GM23338 (cell line): ENCODE results near the gene XPC. TPM values are rescaled to one million over a fixed set of nuclear protein-coding genes. Genes with fewer than 3 reads are reported as not detected.

ENCODE experiments used
- ATAC-seq: fragments of 200-7000 bp; cut with Tn5 transposase; 3 replicates; pipeline ENCODE4 v1.9.1; 2020
- DNase-seq: peaks from one replicate; pipeline ENCODE4 v3.0.0-alpha.2; 2015; ENCODE audit warnings: low spot score
- H2AFZ ChIP-seq: fragments of 200-600 bp; sonication (generic); 2 replicates; pipeline ENCODE4 v1.8.0; 2016; ENCODE audit warnings: antibody characterized with exemption, mild to moderate bottlenecking, moderate library complexity
- H3F3A ChIP-seq: fragments of 200-600 bp; sonication (generic); replicated peaks from 2 replicates; pipeline ENCODE4 v1.8.0; 2017; ENCODE audit warnings: antibody characterized with exemption, mixed run types, low read depth
- H3K27ac ChIP-seq: fragments of 200-600 bp; sonication (generic); 2 replicates; pipeline ENCODE4 v1.6.1; 2016; ENCODE audit warnings: low read depth
- H3K27me3 ChIP-seq: fragments of 200-600 bp; sonication (generic); 2 replicates; pipeline ENCODE4 v1.8.0; 2016; ENCODE audit warnings: mild to moderate bottlenecking, mixed run types, moderate library complexity; ENCODE audit not compliant: insufficient read depth
- H3K36me3 ChIP-seq: fragments of 200-600 bp; sonication (generic); 2 replicates; pipeline ENCODE4 v1.8.0; 2016; ENCODE audit warnings: mild to moderate bottlenecking; ENCODE audit not compliant: insufficient read depth
- H3K4me1 ChIP-seq: fragments of 200-600 bp; sonication (generic); 2 replicates; pipeline ENCODE4 v1.8.0; 2016; ENCODE audit warnings: mild to moderate bottlenecking, moderate library complexity; ENCODE audit not compliant: insufficient read depth
- H3K4me2 ChIP-seq: fragments of 200-600 bp; sonication (generic); 2 replicates; pipeline ENCODE4 v1.7.1; 2017; ENCODE audit warnings: mixed run types
- H3K4me3 ChIP-seq: fragments of 200-600 bp; sonication (generic); 2 replicates; pipeline ENCODE4 v1.6.1; 2016; ENCODE audit warnings: mixed run types
- H3K79me2 ChIP-seq: fragments of 200-600 bp; sonication (generic); replicated peaks from 2 replicates; pipeline ENCODE4 v1.8.0; 2017; ENCODE audit warnings: mild to moderate bottlenecking; ENCODE audit not compliant: insufficient read depth
- H3K9me2 ChIP-seq: fragments of 200-600 bp; sonication (generic); 2 replicates; pipeline ENCODE4 v1.8.0; 2017; ENCODE audit not compliant: insufficient read depth
- H4K20me1 ChIP-seq: fragments of 200-600 bp; sonication (generic); replicated peaks from 2 replicates; pipeline ENCODE4 v1.8.0; 2017; ENCODE audit warnings: mild to moderate bottlenecking; ENCODE audit not compliant: insufficient read depth
- H3K27ac Mint-ChIP-seq: 2 replicates; pipeline ENCODE4 v1.8.0; 2020; ENCODE audit warnings: inconsistent platforms, mild to moderate bottlenecking, moderate library complexity, mixed read lengths
- H3K27me3 Mint-ChIP-seq: 3 replicates; pipeline ENCODE4 v1.8.0; 2022; ENCODE audit warnings: low read depth, mild to moderate bottlenecking, moderate library complexity, mixed read lengths, inconsistent platforms; ENCODE audit not compliant: insufficient read depth, poor library complexity
- H3K36me3 Mint-ChIP-seq: 3 replicates; pipeline ENCODE4 v1.8.0; 2021; ENCODE audit warnings: low read depth, mild to moderate bottlenecking, inconsistent platforms, moderate library complexity, mixed read lengths
- H3K4me1 Mint-ChIP-seq: 3 replicates; pipeline ENCODE4 v1.8.0; 2020; ENCODE audit warnings: mild to moderate bottlenecking, inconsistent platforms, mixed read lengths
- H3K4me3 Mint-ChIP-seq: 3 replicates; pipeline ENCODE4 v1.8.0; 2021; ENCODE audit warnings: moderate library complexity, mild to moderate bottlenecking, inconsistent platforms, mixed read lengths
- H3K9me3 Mint-ChIP-seq: 3 replicates; pipeline ENCODE4 v1.8.0; 2020; ENCODE audit warnings: moderate library complexity, mild to moderate bottlenecking, inconsistent platforms, mixed read lengths
- EZH2phosphoT487 ChIP-seq: fragments of 200-600 bp; sonication (generic); IDR thresholded peaks from one replicate; pipeline ENCODE4 v1.8.1; 2018; ENCODE audit warnings: antibody characterized with exemption; ENCODE audit not compliant: unreplicated experiment
- NANOG ChIP-seq: IDR thresholded peaks from 2 replicates; pipeline ENCODE4 v1.6.1; 2016; ENCODE audit warnings: antibody characterized with exemption, borderline replicate concordance
- POLR2AphosphoS5 ChIP-seq: IDR thresholded peaks from 2 replicates; pipeline ENCODE4 v1.6.1; 2016; ENCODE audit warnings: antibody characterized with exemption, low read depth
- STAT1 ChIP-seq: IDR thresholded peaks from one replicate; pipeline ENCODE4 v1.6.1; 2016; ENCODE audit warnings: antibody characterized with exemption; ENCODE audit not compliant: unreplicated experiment
- ZNF114 ChIP-seq: fragments of 250-450 bp; sonication (Bioruptor Pico); IDR thresholded peaks from 2 replicates; pipeline ENCODE4 v1.5.0; 2020; ENCODE audit warnings: mild to moderate bottlenecking, moderate library complexity
- ZNF331 ChIP-seq: fragments of 250-450 bp; sonication (Bioruptor Pico); IDR thresholded peaks from 2 replicates; pipeline ENCODE4 v1.5.0; 2020; ENCODE audit warnings: low read depth, mild to moderate bottlenecking, moderate library complexity
- polyA plus RNA-seq: library from polyadenylated mRNA; unstranded; fragments of >200 nt; fragmentation: Nextera tagmentation; extraction: Ambion mirVana; gene quantifications from 2 replicates; pipeline ENCODE4 v1.2.1, GENCODE V29; 2016
- total RNA-seq: library from RNA; depleted of rRNA; stranded (reverse); fragments of >200 nt; shearing (Covaris generic); gene quantifications from 2 replicates; pipeline ENCODE4 v1.2.3, GENCODE V29; 2014
- TF ChIP-seq, protein P1 (sequence below): IDR thresholded peaks from one replicate; pipeline ENCODE4 v1.6.1; 2018; ENCODE audit warnings: antibody characterized with exemption; ENCODE audit not compliant: unreplicated experiment
- TF ChIP-seq, protein P2 (sequence below): IDR thresholded peaks from 2 replicates; pipeline ENCODE4 v1.6.1; 2016; ENCODE audit warnings: antibody characterized with exemption
- TF ChIP-seq, protein P3 (sequence below): fragments of 250-450 bp; sonication (Bioruptor Pico); IDR thresholded peaks from 2 replicates; pipeline ENCODE4 v1.5.0; 2020; ENCODE audit warnings: mild to moderate bottlenecking, moderate library complexity

Gene XPC
- total and polyA plus RNA-seq, 2 experiments from 2014 or later: 34.9 to 41.5 TPM

DNA sequence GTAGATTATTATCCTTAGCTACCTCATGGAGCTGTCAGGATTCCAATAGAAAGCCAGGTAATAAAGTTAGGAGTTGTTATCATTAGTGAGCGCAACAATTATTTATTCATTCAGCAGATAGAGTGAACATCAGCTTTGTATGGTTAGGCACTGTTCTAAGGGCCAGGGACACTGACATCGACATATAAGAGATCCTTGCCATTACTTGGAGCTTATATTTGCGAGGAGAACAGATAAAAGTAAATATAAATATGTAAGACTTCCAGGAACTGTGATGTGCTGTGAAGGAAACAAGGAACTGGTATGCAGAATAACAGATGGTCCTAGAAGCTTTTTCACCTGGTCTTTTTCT lies 689 bp upstream of the XPC start:
- Histone ChIP-seq H3F3A (no peaks in the 10 kb centered on the region), H3K4me1 (peaks cover 14% of the 10 kb centered on the region), H3K27ac (peak overlapping the region; percentile 70), H3K4me2 (peak overlapping the region; percentile 94), H3K9me2 (no peaks in the 10 kb centered on the region), H3K36me3 (peaks cover 31% of the 10 kb centered on the region), H2AFZ (peak overlapping the region; percentile 57; the same call in 1 of the 2 replicates), H3K79me2 (peaks cover 78% of the 10 kb centered on the region), H3K4me3 (peak overlapping the region; percentile 84), H4K20me1 (peaks cover 14% of the 10 kb centered on the region), H3K27me3 (no peaks in the 10 kb centered on the region)
- Mint-ChIP-seq H3K27ac (peak overlapping the region; percentile 99), H3K4me3 (peak overlapping the region; percentile 99), H3K9me3 (0 out of 3 replicates have a peak, but pooled peaks cover 3% of the 10 kb centered on the region), H3K27me3 (peaks cover 10% of the 10 kb centered on the region), H3K4me1 (peaks cover 27% of the 10 kb centered on the region), H3K36me3 (peaks cover 32% of the 10 kb centered on the region)
- TF ChIP-seq, protein P1, sequence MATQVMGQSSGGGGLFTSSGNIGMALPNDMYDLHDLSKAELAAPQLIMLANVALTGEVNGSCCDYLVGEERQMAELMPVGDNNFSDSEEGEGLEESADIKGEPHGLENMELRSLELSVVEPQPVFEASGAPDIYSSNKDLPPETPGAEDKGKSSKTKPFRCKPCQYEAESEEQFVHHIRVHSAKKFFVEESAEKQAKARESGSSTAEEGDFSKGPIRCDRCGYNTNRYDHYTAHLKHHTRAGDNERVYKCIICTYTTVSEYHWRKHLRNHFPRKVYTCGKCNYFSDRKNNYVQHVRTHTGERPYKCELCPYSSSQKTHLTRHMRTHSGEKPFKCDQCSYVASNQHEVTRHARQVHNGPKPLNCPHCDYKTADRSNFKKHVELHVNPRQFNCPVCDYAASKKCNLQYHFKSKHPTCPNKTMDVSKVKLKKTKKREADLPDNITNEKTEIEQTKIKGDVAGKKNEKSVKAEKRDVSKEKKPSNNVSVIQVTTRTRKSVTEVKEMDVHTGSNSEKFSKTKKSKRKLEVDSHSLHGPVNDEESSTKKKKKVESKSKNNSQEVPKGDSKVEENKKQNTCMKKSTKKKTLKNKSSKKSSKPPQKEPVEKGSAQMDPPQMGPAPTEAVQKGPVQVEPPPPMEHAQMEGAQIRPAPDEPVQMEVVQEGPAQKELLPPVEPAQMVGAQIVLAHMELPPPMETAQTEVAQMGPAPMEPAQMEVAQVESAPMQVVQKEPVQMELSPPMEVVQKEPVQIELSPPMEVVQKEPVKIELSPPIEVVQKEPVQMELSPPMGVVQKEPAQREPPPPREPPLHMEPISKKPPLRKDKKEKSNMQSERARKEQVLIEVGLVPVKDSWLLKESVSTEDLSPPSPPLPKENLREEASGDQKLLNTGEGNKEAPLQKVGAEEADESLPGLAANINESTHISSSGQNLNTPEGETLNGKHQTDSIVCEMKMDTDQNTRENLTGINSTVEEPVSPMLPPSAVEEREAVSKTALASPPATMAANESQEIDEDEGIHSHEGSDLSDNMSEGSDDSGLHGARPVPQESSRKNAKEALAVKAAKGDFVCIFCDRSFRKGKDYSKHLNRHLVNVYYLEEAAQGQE: no peak
- TF ChIP-seq ZNF331 (CRISPR knock-in tag) (no peak), ZNF114 (CRISPR knock-in tag) (no peak)
- TF ChIP-seq, protein P2, sequence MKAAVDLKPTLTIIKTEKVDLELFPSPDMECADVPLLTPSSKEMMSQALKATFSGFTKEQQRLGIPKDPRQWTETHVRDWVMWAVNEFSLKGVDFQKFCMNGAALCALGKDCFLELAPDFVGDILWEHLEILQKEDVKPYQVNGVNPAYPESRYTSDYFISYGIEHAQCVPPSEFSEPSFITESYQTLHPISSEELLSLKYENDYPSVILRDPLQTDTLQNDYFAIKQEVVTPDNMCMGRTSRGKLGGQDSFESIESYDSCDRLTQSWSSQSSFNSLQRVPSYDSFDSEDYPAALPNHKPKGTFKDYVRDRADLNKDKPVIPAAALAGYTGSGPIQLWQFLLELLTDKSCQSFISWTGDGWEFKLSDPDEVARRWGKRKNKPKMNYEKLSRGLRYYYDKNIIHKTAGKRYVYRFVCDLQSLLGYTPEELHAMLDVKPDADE: no peak
- DNase-seq (no peak), ATAC-seq (no peak)

DNA sequence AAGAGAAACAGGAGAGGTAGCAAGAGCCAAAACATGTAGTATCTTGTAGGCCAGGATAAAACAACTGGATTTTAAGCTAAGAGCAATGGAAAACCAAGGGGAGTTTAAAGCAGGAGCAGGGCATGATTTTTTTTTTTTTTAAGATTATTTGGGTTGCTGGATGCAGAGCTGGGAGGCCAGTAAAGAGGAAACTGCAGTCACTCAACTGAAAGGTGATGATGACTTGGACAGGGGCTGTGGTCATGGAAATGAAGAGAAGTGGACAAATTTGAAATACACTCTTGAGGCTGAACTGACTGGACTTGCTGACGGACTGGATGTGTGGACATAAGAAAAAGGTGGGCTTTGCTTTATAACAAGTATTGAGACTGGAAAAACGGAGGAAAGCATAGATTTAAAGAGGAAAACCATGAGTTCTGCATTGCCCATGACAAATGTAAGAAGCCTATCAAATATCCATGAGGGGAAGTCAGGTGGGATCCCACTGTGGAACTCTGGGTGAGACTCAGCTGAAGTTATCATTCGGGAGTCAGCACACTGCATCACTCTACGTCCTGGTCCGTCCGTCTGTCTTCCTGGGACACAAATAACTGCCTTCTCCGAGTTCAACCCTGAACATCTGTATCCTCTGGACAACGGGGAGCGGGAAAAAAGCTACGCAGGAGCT lies 688 bp downstream of the XPC start:
- Histone ChIP-seq H3K36me3 (peaks cover 20% of the 10 kb centered on the region), H3K4me3 (peak overlapping the region; percentile 84), H3F3A (no peaks in the 10 kb centered on the region), H3K4me2 (peak overlapping the region; percentile 88), H3K9me2 (no peaks in the 10 kb centered on the region), H4K20me1 (peaks cover 6% of the 10 kb centered on the region), H3K79me2 (peaks cover 80% of the 10 kb centered on the region), H3K27me3 (no peaks in the 10 kb centered on the region), H3K4me1 (peaks cover 14% of the 10 kb centered on the region), H2AFZ (0 out of 2 replicates have a peak overlapping the region, but pooled peaks have one; percentile 57), H3K27ac (no peak overlapping the region)
- Mint-ChIP-seq H3K4me1 (peaks cover 27% of the 10 kb centered on the region), H3K27me3 (peaks cover 10% of the 10 kb centered on the region), H3K27ac (peak overlapping the region; percentile 89), H3K36me3 (peaks cover 20% of the 10 kb centered on the region), H3K9me3 (0 out of 3 replicates have a peak, but pooled peaks cover 3% of the 10 kb centered on the region), H3K4me3 (peak overlapping the region; percentile 99)
- DNase-seq (no peak), ATAC-seq (peak; percentile 49)
- TF ChIP-seq POLR2AphosphoS5 (no peak), NANOG (no peak), STAT1 (no peak), EZH2phosphoT487 (no peak), ZNF331 (CRISPR knock-in tag) (no peak)
- TF ChIP-seq, protein P3, sequence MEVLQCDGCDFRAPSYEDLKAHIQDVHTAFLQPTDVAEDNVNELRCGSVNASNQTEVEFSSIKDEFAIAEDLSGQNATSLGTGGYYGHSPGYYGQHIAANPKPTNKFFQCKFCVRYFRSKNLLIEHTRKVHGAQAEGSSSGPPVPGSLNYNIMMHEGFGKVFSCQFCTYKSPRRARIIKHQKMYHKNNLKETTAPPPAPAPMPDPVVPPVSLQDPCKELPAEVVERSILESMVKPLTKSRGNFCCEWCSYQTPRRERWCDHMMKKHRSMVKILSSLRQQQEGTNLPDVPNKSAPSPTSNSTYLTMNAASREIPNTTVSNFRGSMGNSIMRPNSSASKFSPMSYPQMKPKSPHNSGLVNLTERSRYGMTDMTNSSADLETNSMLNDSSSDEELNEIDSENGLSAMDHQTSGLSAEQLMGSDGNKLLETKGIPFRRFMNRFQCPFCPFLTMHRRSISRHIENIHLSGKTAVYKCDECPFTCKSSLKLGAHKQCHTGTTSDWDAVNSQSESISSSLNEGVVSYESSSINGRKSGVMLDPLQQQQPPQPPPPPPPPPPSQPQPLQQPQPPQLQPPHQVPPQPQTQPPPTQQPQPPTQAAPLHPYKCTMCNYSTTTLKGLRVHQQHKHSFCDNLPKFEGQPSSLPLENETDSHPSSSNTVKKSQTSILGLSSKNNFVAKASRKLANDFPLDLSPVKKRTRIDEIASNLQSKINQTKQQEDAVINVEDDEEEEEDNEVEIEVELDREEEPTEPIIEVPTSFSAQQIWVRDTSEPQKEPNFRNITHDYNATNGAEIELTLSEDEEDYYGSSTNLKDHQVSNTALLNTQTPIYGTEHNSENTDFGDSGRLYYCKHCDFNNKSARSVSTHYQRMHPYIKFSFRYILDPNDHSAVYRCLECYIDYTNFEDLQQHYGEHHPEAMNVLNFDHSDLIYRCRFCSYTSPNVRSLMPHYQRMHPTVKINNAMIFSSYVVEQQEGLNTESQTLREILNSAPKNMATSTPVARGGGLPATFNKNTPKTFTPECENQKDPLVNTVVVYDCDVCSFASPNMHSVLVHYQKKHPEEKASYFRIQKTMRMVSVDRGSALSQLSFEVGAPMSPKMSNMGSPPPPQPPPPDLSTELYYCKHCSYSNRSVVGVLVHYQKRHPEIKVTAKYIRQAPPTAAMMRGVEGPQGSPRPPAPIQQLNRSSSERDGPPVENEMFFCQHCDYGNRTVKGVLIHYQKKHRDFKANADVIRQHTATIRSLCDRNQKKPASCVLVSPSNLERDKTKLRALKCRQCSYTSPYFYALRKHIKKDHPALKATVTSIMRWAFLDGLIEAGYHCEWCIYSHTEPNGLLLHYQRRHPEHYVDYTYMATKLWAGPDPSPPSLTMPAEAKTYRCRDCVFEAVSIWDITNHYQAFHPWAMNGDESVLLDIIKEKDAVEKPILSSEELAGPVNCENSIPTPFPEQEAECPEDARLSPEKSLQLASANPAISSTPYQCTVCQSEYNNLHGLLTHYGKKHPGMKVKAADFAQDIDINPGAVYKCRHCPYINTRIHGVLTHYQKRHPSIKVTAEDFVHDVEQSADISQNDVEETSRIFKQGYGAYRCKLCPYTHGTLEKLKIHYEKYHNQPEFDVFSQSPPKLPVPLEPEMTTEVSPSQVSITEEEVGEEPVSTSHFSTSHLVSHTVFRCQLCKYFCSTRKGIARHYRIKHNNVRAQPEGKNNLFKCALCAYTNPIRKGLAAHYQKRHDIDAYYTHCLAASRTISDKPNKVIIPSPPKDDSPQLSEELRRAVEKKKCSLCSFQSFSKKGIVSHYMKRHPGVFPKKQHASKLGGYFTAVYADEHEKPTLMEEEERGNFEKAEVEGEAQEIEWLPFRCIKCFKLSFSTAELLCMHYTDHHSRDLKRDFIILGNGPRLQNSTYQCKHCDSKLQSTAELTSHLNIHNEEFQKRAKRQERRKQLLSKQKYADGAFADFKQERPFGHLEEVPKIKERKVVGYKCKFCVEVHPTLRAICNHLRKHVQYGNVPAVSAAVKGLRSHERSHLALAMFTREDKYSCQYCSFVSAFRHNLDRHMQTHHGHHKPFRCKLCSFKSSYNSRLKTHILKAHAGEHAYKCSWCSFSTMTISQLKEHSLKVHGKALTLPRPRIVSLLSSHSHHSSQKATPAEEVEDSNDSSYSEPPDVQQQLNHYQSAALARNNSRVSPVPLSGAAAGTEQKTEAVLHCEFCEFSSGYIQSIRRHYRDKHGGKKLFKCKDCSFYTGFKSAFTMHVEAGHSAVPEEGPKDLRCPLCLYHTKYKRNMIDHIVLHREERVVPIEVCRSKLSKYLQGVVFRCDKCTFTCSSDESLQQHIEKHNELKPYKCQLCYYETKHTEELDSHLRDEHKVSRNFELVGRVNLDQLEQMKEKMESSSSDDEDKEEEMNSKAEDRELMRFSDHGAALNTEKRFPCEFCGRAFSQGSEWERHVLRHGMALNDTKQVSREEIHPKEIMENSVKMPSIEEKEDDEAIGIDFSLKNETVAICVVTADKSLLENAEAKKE (CRISPR knock-in tag): no peak
- TF ChIP-seq, protein P2: no peak
